ENCODE measurements around the gene RALGAPA2.

Gene RALGAPA2

DNA sequence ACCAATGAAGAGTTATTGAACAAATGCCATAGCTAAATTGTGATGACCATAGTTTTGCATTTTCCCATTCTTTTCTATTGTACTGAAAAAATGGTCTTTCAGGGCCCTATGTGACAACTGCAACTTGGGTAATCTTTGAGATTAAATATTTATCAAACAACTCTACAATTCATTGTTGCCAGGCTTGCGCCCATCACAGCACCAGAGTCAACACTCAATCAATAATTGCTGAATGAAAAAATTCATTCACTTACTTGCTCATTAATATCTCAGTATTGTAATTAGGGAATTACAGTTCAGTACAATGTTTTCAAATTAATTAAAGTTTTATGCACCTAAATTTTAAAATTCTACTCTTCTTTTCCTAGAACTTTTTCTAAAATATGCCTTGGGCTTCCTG lies 7.7 kb upstream of the RALGAPA2 start:
- DNase-seq: no peak

DNA sequence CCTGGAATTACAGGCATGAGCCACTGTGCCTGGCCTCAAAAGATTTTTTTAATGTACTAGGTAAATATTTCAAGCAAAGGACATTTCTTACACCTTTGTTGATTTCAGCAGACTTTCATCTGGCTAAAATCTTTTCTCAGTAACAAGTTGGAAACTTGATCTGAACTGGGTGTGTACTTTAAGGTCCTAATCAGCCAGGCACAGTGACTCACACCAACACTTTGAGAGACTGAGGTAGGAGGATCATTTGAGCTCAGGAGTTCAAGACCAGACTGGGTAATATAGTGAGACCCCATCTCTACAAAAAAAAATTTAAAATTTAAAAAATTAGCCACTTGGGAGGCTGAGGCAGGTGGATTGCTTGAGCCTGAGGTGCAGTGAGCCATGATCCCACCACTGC lies 7.0 kb upstream of the RALGAPA2 start:
- no peak for DNase-seq

DNA sequence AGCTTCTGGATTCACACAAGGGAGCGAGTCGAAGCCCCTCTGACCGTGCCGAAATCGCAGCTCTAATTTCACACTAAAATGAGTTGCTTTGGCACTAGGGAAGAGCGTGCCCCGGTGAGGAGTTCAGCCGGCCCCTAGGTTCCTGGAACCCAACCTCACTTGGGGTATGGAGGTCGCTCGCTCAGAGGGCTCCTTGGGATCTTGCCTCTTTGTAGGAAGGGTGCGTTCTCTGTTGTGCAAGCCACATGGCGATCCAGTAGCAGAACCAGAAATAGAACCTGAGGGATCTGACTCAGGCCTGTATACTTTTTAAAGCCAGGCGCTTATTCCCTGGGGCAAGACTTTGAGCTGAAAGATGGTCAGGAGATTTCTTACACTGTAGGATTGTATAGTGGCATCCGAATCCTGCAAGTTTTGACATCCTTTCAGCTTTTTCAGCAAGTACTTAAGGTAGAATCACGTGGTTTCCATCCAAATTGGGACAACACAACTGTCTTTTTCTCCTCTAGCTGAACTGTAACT lies 861 bp upstream of the RALGAPA2 start:
- no peak for DNase-seq

DNA sequence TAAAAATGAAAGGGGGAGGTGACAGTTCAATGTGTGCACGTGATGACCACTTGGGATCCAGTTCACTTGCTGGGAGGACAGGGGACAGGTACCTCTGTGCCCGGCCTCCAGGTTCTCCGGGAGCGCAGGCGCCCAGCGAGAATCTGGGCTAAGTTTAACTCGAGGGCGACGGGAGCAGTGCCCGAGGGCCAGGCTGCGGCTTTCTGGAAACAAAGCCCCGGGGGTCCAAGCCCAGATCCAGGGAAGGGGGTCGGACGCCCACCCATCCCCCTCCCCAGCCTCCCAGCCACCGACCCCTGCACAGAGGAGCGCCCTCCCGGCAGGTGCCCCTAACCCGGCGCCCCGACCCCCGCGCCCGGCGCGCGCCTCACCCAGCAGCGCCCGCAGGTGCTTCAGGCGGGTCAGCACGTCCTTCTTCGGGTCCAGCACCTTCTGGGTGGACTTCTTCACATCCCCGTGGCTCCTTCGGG lies 405 bp downstream of the RALGAPA2 start:
- DNase-seq: peak; percentile 44

DNA sequence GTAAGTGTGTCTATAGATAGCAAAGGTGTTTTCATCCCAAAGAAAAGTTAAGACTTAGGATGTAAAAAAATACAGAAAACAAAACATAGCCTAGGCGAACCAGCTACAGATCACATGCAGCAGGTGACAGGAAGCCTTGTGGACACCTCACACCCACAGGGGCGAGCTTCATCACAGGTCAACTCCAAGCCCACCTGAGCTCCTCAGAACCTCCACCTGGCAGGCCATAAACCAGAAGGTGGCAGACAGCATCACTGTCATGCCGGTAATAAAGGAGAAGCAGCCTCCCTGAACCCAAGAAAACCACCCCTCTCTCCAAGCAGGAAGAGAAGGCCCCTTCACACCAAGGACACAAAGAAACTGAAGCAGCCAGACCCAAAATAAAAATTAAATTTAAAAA lies 1.0 kb downstream of the RALGAPA2 start:
- DNase-seq: no peak

DNA sequence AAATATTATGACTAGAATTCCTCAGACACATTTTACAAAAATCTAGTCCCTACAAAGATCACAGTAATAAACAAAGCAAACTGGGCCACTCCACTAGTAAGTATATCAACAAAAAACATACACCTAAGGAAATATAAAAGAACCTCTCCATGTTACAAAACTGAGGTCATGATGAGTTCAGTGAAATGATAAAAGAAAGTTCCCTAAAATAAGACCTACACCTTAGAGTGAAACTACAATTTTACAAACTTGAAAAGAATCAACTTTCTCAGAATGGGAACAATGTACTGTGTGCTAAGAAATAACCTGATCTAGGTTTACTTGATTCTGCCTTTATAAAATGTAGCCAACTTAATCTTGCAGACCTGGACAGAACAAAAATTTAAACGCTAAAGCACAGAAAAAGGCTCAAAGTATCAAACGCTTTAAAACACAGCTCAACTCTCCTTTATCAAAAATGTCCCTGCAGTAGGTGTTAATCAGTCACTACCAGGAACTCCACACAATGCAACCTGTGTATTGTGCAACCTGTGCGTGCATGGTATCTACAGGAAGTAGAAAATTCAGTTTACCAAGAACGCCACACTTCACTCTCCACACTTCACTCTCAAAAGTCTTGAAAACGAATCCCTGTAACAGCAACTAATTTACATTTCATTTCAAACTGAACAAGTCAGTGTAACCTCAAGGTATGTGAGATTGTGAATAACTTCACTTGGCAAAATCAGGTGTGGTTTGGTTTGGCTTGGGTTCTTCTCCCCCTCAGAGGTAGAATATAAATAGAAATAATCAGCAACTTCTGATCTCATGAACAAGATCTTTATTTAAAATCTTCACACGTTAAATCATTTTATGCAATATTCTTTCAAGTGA lies 1.8 kb downstream of the RALGAPA2 start:
- DNase-seq: peak; percentile 16

DNA sequence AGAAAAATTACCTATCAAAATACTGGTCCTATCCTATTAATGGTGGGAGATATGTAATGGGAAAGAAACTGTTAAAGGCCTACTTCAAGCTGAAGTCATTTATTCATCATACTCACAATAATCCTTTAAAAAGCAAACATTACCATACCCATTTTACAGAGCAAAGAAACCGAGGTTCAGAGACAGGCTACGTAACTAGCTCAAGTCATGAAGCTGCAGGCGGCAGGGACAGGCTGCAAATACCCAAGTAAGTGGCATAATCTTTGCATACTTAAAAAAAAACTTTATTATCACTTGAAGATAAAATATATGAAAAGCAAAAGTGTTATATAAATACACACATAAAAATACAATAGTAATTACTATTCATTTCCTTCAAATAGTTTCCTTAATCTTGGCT lies 2.6 kb downstream of the RALGAPA2 start:
- no peak for DNase-seq

DNA sequence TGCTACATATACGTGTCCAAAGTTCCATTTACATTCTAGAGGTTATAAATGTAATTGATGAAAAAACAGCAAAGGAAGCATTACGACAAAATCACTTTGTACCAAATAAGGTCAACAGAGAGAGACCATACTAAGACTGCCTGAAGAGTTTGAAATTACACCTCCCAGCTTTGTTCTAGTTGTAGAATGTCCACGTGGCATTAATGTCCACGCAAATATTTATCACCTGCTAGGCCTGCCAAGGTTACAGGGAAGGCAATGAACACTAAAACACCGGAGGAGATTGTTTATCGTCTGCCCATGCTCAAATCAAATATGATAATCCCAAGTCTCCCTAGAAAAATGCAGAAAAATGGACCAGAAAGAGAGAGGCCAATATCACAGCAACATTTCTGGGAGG lies 6.2 kb downstream of the RALGAPA2 start:
- no peak for DNase-seq

DNA sequence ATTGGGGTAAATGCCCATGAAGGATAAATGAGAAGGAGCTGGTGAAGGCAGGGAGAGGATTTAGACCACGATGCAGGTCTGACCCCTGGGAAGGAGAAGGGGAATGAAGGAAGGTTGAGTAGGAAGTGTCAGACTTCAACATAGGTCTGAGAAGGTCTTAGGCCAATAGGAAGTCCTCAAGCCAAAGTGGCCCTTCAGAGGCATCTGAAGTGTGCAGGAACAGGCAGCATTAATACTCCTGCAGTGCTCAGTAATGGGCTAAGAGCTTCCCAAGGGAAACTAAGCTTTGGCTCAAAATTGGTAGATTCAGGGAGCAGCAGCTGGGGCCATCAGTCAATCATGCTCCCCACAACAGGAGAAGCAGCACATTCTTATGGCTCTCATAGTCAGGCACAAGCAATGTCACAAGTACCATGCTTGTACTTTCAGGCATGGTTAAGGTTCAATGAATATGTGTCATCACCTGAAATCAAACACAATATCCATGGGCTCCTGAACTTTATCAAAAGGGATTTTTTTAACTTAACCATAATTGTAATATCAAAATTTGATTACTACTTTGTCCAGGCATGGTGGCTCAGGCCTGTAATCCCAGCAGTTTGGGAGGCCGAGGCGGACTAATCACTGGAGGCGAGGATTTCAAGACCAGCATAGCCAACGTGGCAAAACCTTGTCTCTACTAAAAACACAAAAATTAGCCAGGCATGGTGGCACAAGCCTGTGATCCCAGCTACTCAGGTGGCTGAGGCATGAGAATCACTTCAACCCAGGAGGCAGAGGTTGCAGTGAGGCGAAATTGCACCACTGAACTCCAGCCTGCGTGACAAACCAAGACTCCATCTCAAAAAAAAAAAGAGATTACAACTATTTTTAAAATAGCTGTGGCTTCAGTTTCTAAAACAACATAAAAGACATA lies 9.9 kb downstream of the RALGAPA2 start:
- DNase-seq: no peak

DNA sequence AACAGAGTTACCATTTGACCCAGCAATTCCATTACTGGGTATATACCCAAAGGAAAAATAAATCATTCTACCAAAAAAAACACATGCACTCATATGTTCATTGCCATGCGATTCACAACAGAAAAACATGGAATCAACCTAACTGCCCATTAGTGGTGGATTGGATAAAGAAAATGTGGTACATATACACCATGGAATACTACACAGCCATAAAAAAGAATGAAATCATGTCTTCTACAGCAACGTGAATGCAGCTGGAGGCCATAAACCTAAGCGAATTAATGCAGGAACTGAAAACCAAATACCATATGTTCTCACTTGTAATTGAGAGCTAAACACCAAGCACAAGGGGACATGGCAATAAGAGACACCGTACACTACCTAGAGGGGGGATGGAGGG lies 12.5 kb downstream of the RALGAPA2 start:
- DNase-seq: no peak

DNA sequence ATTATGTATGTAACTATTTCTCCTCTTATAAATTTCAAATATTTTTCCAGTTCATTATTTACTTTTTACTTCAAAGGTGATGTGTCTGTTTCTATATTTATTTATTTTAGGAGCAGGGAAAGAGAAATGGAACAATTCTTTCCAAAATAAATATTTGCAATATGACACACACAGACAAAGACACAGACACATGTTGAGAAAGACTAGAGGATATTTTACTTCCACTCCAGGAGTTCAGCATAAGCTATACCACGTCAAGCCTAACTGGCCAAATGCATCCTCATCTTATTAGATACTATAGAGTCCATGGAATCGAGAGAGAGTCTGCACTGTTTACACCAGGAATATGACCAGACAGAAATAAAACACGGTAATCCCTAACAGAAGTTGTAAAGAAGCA lies 13.3 kb downstream of the RALGAPA2 start:
- DNase-seq: no peak

DNA sequence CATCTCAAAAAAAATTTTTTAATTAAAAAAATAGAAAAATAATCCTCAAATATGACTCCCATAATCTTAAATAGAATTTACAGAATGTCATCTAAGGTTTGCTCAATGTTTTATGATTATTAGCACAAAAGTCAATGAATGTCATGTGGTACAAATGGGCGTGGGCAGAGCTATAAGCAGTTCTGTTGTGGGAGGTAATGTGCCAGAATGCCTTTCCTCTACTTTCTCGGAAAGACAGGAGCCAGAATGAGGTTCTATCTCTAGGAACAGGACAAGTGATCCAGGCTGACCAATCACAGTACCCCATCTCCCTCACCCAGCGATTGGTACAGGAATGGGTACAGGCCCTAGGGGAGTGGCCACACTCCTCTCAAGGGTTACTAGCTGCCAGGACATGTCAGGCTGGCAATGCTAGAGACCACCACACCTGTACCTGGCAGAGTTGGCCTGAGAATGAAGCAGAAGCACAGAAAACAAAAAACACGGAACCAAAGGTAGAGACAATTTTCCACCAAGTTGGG lies 15.1 kb downstream of the RALGAPA2 start:
- no peak for DNase-seq

DNA sequence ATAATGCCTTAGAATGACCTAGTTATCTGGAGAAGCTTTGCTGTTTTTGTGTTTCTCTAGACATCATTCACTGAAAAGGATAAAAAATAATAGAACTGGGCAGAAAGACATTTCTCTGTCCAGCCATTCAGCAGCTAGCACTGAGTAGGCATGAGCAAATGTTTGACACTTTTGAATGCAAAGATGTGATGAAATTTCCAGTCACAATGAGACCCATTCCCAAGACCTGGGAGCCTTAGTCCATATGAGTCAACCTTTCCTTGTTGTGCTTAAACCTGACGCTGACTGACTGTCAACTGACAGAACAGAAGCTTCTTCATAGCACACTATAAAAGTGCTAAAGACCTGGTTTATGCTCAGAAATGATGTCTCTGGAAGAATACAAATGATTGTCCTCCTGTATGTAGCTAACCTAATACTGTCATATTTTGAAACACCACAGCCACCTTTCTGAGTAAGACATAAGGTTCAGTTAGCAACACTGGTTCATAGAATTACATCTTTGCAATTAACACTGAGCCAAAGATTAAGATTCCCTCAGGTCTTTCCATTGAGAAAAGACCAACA lies 17.1 kb downstream of the RALGAPA2 start:
- DNase-seq: no peak

DNA sequence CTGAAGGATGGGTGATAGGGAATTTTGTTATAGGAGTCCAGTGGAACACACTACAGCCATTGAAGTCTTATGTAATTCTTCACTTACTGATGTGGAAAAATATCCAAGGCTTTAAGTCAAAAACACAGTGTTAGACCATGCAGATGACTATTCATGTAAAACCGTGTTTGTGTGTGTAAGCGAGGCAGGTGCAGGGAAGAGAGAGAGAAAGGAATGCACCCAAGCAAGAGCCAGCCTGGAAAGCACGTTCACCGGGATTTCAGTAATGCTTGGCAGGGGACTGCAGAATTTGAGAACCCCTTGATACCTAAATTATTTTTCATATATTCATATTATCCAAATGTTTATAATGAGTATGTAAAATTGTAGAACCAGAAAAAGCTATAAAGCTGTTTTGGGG lies 17.9 kb downstream of the RALGAPA2 start:
- no peak for DNase-seq

DNA sequence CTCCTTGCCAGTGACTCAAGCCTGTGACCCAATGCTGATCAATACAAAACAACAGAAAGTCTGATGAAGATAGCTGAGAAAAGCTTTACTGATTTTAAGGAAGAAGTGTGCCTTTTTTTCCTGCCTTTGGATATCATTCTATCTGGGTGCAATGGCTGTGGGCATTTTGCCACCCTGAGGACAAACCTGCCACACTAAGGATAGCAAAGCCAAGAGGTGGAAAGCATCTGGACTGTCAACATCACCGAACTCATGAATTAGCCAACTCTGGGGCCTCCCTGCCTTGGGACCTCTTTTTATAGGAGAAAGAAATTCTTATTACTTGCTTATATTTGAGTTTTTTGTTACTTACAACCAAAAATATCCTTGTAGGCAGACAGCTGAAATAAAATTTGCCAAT lies 19.9 kb downstream of the RALGAPA2 start:
- no peak for DNase-seq

DNA sequence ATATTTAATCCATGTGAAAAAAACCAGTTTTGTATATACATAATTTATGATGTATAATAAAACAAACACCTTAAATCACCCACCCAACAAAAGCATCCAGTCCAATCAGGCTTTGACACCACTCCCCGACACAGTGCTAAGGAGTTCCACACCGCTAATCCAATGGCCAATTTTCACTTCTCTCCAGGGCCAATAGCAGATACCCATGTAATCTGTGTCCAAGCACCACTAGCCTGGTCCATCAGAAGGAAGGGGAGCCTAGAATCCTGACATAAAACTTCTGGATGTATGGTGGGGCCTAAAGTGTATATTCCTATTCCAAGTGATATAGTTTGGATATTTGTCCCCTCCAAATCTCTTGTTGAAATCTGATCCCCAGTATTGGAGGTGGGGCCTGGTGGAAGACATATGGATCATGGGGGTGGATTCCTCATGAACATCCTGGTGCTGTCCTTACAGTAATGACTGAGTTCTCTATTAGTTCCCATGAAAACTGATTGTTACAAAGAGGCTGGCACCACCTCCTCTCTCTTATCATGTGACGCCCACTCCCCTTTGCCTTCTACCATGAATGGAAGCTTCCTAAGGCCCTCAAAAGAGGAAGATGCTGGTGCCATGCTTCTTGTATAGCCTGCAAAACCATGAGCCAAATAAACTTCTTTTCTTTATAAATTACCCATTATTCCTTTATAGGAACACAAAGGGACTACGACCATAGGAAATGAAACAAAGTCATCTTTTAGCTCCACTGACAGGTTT lies 20.8 kb downstream of the RALGAPA2 start:
- DNase-seq: no peak

DNA sequence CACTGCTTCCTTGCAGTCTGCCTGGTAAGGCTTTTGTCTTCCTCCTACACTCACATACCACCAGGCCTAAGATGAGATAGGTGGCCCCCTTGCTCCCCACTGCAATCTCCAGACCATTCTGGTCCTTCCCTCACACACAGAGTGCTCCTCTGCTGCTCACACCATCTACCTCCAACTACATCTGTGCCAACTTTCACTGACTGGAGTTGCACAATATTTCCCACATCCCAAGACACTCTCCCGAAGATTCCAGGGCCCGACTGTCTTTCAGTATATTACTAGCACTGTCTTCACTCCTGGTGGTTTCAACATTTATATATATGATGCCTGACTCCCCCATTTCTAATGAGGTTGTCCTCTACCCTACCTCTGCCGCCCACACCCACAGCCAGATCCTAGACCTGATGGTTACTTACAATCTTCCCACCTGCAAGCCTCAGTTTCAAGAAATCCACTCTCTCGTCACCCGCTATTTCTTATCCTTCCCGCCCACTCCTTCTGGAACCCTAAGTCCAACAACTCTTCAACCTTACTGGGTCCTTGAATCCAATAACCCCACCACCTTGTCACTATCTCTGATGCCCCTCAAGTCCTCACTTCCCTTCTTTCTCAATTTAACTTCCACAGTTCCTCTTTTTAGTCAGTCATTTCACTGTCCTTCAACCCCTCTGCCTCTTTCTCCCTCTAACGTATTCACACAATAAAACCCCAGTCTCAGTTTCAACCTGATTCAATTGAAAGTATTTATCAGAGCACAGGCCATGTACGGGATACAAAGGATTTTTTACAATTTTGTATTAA lies 21.6 kb downstream of the RALGAPA2 start:
- DNase-seq: no peak

DNA sequence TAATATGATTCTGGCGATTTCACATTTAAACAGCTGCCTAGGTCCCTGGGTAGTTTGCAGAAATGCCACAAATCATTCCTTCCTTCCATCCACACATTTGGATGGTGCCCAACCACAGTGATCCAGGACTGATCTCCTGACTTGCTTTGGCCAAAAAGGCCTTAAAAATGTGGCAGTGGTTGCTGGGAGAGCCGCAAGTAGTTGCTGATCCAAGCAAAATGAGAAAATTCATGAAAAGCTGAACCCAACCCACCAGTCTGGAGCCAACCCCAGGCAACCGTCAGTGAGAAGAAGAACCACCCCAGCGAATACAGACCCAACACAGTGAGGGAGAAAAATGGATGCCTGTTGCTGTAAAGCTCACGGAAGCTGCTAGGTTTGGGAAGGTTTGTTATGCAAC lies 25.1 kb downstream of the RALGAPA2 start:
- no peak for DNase-seq

DNA sequence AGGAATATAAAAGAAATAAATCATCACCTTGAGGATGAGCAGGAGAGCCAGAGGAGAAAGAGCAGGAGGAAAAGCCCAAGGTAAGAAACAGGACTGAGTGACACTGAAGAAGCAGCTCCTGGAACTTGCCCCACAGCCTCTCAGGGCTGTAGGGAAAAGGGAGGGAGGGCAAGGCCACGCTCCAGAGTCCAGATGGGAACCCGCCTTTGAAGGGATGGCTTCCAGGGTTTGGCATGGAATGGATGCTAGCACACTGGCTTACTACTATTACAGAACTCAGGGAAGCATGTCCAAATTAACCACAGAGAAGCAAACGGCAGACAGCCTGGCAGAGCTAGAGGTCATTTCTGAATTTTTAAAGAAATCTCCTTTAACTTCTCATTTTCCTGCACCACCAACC lies 26.8 kb downstream of the RALGAPA2 start:
- no peak for DNase-seq

DNA sequence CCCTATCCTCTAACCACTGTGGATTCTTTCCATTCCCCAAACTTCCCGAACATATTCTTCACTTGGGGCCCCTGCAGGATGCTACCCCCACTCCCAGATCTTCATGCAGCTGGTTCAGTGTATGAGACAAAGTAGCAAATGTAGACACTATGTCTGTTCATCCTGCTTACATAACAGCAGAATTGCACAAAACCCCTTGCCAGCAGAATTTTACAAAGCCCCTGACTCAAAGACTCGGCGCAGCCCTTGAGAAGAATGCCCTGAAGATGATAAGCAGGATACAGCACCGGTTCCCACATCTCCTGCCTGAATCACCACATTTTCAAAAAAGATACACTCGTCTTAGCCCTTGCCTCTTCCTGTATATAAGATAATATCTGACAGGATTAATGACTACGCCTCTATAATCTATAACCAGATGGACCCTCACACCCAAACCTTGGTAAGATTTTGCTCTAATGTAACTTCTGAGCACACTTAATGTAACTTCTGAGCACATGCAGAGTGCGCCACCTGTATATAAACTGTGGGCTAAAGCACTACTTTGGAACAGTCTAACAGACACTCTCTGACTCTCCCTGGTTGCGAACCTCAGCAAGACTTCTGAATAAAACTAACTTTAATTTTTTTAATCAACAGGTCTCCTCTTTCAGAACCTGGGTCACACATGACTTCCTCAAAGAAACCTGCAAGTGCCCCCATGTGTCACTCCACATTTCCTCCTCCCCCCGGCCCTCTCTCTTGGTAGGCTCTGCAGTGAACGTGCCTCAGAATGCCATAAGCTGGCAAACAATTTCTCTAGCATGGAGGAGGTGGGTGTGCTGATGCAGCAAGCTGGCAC lies 28.7 kb downstream of the RALGAPA2 start:
- DNase-seq: no peak

Data from DMS79 treated with DMSO at 0.1 percent for 48 hours (cell line).